Muscle layer of duodenum (tissue), 2 donors: ENCODE measurements around the gene FAF2.
"Not testable (repeated sequence)": the region's sequence is repeated elsewhere in the genome, so short reads cannot be mapped to it uniquely, and the experiment has no call there.

Experiments used
- H3K27ac ChIP-seq: one replicate; pipeline ENCODE4 v1.7.0; 2013; ENCODE audit warnings: mild to moderate bottlenecking, low read length
- H3K27me3 ChIP-seq: one replicate; pipeline ENCODE4 v1.7.0; 2013; ENCODE audit warnings: low read depth, mild to moderate bottlenecking, control low read depth, low read length
- H3K36me3 ChIP-seq, 2 donors: one replicate each; pipeline ENCODE4 v1.7.0; 2013; ENCODE audit warnings: low read length in 2 of 2, control low read depth in 1 of 2, mild to moderate bottlenecking in 1 of 2; ENCODE audit not compliant: insufficient read depth in 2 of 2, control insufficient read depth in 1 of 2
- H3K4me1 ChIP-seq, 2 donors: one replicate each; pipeline ENCODE4 v1.7.0; 2013; ENCODE audit warnings: low read length in 2 of 2, mild to moderate bottlenecking in 2 of 2, control low read depth in 1 of 2, moderate library complexity in 1 of 2; ENCODE audit not compliant: insufficient read depth in 2 of 2, control insufficient read depth in 1 of 2
- H3K4me3 ChIP-seq, 2 donors: one replicate each; pipeline ENCODE4 v1.7.0; 2013; ENCODE audit warnings: low read length in 2 of 2, low read depth in 1 of 2, mild to moderate bottlenecking in 1 of 2
- H3K9me3 ChIP-seq, 2 donors: one replicate each; pipeline ENCODE4 v1.7.0; 2013; ENCODE audit warnings: low read length in 2 of 2, control low read depth in 1 of 2, mild to moderate bottlenecking in 1 of 2; ENCODE audit not compliant: control insufficient read depth in 1 of 2
- donor health status: healthy.

FAF2 gene

GRCh38 chr5:176441921-176442323 is 6.3 kb upstream of the FAF2 start:
- no peaks in the 10 kb centered on the region for H3K36me3 ChIP-seq
- H3K9me3 ChIP-seq: no peaks in the 10 kb centered on the region
- H3K27me3 ChIP-seq: no peaks in the 10 kb centered on the region
- H3K4me1 ChIP-seq: no peaks in the 10 kb centered on the region
- no peak overlapping the region for H3K27ac ChIP-seq
- H3K4me3 ChIP-seq: no peak overlapping the region

GRCh38 chr5:176442911-176443310 is 5.3 kb upstream of the FAF2 start:
- H3K4me1 ChIP-seq, H3K36me3 ChIP-seq, H3K27me3 ChIP-seq, H3K4me3 ChIP-seq, H3K9me3 ChIP-seq, H3K27ac ChIP-seq: not testable (repeated sequence)

- H3K27me3 ChIP-seq: no peaks in the 10 kb centered on the region
- H3K4me3 ChIP-seq: no peak overlapping the region
- H3K36me3 ChIP-seq: peaks cover 0 to 9% of the 10 kb centered on the region in 2 donors
- peaks cover 0 to 13% of the 10 kb centered on the region in 2 donors for H3K4me1 ChIP-seq
- H3K9me3 ChIP-seq: no peaks in the 10 kb centered on the region
- H3K27ac ChIP-seq: no peak overlapping the region
Measured at GRCh38 chr5:176444742-176445141, 3.4 kb upstream of the FAF2 start.

GRCh38 chr5:176446028-176446665 is 2.0 kb upstream of the FAF2 start:
- H3K27me3 ChIP-seq: no peaks in the 10 kb centered on the region
- no peaks in the 10 kb centered on the region for H3K9me3 ChIP-seq
- no peak overlapping the region for H3K27ac ChIP-seq
- H3K4me3 ChIP-seq: no peak overlapping the region
- peaks cover 0 to 9% of the 10 kb centered on the region in 2 donors for H3K36me3 ChIP-seq
- H3K4me1 ChIP-seq: peaks cover 0 to 18% of the 10 kb centered on the region in 2 donors

- H3K36me3 ChIP-seq: peaks cover 0 to 9% of the 10 kb centered on the region in 2 donors
- peaks cover 0 to 18% of the 10 kb centered on the region in 2 donors for H3K4me1 ChIP-seq
- H3K27me3 ChIP-seq: no peaks in the 10 kb centered on the region
- peak overlapping the region; percentile 85 to 98 for H3K4me3 ChIP-seq
- no peaks in the 10 kb centered on the region for H3K9me3 ChIP-seq
- H3K27ac ChIP-seq: peak overlapping the region; percentile 97
Measured at GRCh38 chr5:176446884-176447590, 1.1 kb upstream of the FAF2 start.

- H3K27me3 ChIP-seq: no peaks in the 10 kb centered on the region
- H3K4me3 ChIP-seq: peak overlapping the region; percentile 85 to 98
- H3K9me3 ChIP-seq: no peaks in the 10 kb centered on the region
- H3K4me1 ChIP-seq: peaks cover 0 to 18% of the 10 kb centered on the region in 2 donors
- peaks cover 0 to 9% of the 10 kb centered on the region in 2 donors for H3K36me3 ChIP-seq
- peak overlapping the region; percentile 97 for H3K27ac ChIP-seq
Measured at GRCh38 chr5:176447591-176447977, 601 bp upstream of the FAF2 start.

GRCh38 chr5:176450077-176450476 is 1.9 kb downstream of the FAF2 start:
- Histone ChIP-seq H3K27ac (no peak overlapping the region), H3K4me3 (no peak overlapping the region), H3K4me1 (peaks cover 0 to 22% of the 10 kb centered on the region in 2 donors), H3K9me3 (no peaks in the 10 kb centered on the region), H3K36me3 (peaks cover 4 to 17% of the 10 kb centered on the region in 2 donors), H3K27me3 (no peaks in the 10 kb centered on the region)

GRCh38 chr5:176454724-176455394 is 6.7 kb downstream of the FAF2 start:
- no peaks in the 10 kb centered on the region for H3K9me3 ChIP-seq
- H3K36me3 ChIP-seq: peaks cover 4 to 8% of the 10 kb centered on the region in 2 donors
- H3K27me3 ChIP-seq: no peaks in the 10 kb centered on the region
- no peak overlapping the region for H3K27ac ChIP-seq
- H3K4me1 ChIP-seq: peaks cover 0 to 14% of the 10 kb centered on the region in 2 donors
- no peak overlapping the region for H3K4me3 ChIP-seq

GRCh38 chr5:176458904-176459561 is 10.8 kb downstream of the FAF2 start:
- H3K4me1 ChIP-seq: peaks cover 0 to 6% of the 10 kb centered on the region in 2 donors
- H3K9me3 ChIP-seq: no peaks in the 10 kb centered on the region
- no peak overlapping the region for H3K27ac ChIP-seq
- no peak overlapping the region for H3K4me3 ChIP-seq
- H3K36me3 ChIP-seq: peaks cover 0 to 4% of the 10 kb centered on the region in 2 donors
- no peaks in the 10 kb centered on the region for H3K27me3 ChIP-seq

- Histone ChIP-seq H3K9me3 (no peaks in the 10 kb centered on the region), H3K4me3 (no peak overlapping the region), H3K4me1 (peaks cover 3 to 17% of the 10 kb centered on the region in 2 donors), H3K36me3 (peaks cover 0 to 4% of the 10 kb centered on the region in 2 donors), H3K27ac (no peak overlapping the region), H3K27me3 (no peaks in the 10 kb centered on the region)
Measured at GRCh38 chr5:176461349-176461748, 13.2 kb downstream of the FAF2 start.
